ENCODE measurements around the gene PLA2G6. TPM values are rescaled to one million over a fixed set of nuclear protein-coding genes. Genes with fewer than 3 reads are reported as not detected.

PLA2G6 gene
- polyA plus RNA-seq, 2 of the 4 experiments (the other 2 are of a cell fraction) = 7.4 to 7.6 TPM

DNA sequence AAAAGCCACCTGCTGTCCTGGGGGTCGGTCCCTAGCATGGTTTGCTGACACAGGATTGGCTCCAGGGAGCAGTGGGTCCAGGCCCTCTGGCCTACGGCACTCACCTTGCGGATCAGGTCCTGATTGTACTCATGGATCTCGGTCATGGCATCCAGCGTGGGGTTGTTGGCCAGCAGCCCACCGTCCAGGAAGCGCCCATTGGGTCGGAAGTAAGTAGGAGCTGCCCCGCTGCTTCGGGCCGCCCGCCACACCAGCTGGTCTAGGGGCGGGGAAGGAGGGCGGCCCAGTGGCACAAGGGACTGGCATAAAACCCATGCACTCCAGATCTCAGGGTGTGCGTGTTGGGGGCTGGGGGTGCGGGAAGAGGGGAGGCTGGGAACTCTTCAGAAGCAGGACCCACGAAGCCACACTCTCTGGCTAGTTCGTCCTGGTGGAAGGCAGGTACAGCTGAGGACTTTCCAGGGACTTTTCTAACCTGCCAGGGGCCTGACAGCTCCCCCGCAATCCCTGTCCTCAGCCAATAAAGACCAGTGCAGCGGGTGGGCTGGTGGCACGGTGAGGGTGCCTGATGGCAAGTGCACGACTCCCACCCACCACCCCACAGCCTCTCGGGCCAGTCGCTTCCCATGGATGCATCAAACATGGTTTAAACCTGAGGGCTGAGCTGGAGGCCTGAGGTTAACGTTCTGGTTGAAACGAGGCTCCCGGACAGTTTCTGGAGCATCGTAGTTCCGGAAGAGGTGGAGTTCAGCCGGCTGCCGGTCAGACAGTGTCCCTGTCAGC lies 66.0 kb downstream of the PLA2G6 start:
- H3K4me1 ChIP-seq = peaks cover 21% of the 10 kb centered on the region
- CTCF ChIA-PET = interaction anchor here (0.8 to 3.0 kb wide), 17 partner anchors 9 to 229 kb away, joined by 3 to 36 read pairs (median 5); no protein-coding TSS in a partner anchor
- TF ChIP-seq ZNF302 (CRISPR knock-in tag; IDR thresholded peaks at IDR 0.05) (no peak), NFE2L2 (conservative IDR thresholded peaks at IDR 0.05; ENCODE audit: low read length) (no peak), JUN (IDR thresholded peaks at IDR 0.05) (no peak), POLR2A (IDR thresholded peaks at IDR 0.05; ENCODE audit: low read length) (no peak), HOXB13 (CRISPR knock-in tag; IDR thresholded peaks at IDR 0.05; ENCODE audit: low read depth) (no peak), CHD4 (IDR thresholded peaks at IDR 0.05; ENCODE audit: borderline replicate concordance) (no peak), POLR2AphosphoS2 (conservative IDR thresholded peaks at IDR 0.05; ENCODE audit: low read length) (no peak), FOSL2 (IDR thresholded peaks at IDR 0.05) (no peak), FOSL2 (CRISPR knock-in tag; IDR thresholded peaks at IDR 0.05) (no peak), EHF (CRISPR knock-in tag; IDR thresholded peaks at IDR 0.05) (no peak), TFCP2L1 (CRISPR knock-in tag; IDR thresholded peaks at IDR 0.05) (no peak), FOXS1 (CRISPR knock-in tag; IDR thresholded peaks at IDR 0.05) (no peak), KDM5A (IDR thresholded peaks at IDR 0.05) (no peak), RNF2 (IDR thresholded peaks at IDR 0.05; ENCODE audit: borderline replicate concordance, low read depth) (no peak), CEBPB (IDR thresholded peaks at IDR 0.05) (no peak), HEYL (CRISPR knock-in tag; IDR thresholded peaks at IDR 0.05) (no peak), MAZ (IDR thresholded peaks at IDR 0.05; ENCODE audit: borderline replicate concordance, low read depth, low read length) (no peak), TP53 (CRISPR knock-in tag; IDR thresholded peaks at IDR 0.05) (no peak)
- TF ChIP-seq, protein P1, sequence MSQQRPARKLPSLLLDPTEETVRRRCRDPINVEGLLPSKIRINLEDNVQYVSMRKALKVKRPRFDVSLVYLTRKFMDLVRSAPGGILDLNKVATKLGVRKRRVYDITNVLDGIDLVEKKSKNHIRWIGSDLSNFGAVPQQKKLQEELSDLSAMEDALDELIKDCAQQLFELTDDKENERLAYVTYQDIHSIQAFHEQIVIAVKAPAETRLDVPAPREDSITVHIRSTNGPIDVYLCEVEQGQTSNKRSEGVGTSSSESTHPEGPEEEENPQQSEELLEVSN (IDR thresholded peaks at IDR 0.05; ENCODE audit: borderline replicate concordance, low read depth) = no peak
- no peak overlapping the region for H3K4me3 ChIP-seq
- no peak for FAIRE-seq
- no peak for ATAC-seq
- WGBS (ENCODE audit: missing lambda C conversion rate) = 93% methylated on average over 8 of the region's 31 CpGs
- no peak overlapping the region for H3K4me2 ChIP-seq
- H3K27ac ChIP-seq = no peak overlapping the region
- DNase-seq (ENCODE audit: low read depth in 1 of 2, low spot score in 1 of 2) = no peak
- H3K9me3 ChIP-seq = no peaks in the 10 kb centered on the region
- POLR2A ChIA-PET = interaction anchor here (0.6 kb wide), 1 partner anchor 68 kb away, joined by 6 read pairs; no protein-coding TSS in a partner anchor

DNA sequence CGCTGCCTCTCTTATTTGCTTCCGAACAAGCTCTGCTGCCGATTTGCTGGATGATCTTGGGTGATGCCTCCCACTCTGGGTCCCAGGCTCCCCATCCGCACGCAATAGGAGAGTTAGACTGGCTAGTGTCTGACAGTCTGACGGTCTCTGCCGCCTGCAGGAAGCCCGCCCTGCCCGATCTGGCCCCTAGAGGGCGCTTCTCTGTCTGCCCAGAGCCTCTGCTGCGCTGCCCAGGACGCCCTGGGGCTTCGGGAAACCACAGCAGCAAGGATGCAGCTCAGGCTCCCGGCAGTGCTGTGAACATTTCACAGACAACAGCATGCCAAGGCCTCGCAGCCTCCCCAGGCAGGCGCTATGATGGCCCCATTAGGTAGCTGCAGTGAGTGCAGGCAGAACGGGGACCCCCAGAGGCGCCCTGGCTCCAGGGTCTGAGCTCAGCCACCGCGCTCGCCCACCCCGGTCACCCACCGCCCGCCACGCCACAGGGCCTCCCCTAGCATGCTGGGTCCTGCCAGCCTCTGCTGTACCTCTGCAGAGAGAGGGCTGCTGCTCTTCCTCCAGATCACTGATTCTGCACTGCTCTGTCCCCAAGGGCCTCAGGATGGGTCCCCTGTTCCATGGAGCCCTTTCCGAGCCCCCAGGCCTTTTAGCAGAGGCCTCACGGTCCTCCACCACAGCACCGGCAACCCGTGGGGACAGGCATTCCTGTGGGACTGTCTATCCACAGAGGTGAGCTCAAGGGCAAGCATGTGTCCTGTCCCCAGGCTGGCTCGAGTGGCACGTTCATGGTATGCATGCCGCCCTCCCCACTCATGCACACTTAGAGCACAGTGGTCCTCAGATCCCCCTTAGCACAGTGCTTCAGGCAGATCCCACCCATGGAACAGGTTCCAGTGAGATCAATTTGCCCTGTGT lies 66.9 kb downstream of the PLA2G6 start:
- CTCF ChIA-PET = interaction anchor here (0.6 to 3.0 kb wide), 55 partner anchors 9 to 334 kb away, joined by 3 to 36 read pairs (median 4); partner anchors contain the start of gene MAFF
- no peak for FAIRE-seq

More for the DNA sequence above, 66.9 kb downstream of the PLA2G6 start:
- 28% methylated on average over 2 of the region's 32 CpGs for WGBS (ENCODE audit: missing lambda C conversion rate)
- TF ChIP-seq CTCF (IDR thresholded peaks at IDR 0.05) = peak; percentile 72
- peak; percentile 62 for TF ChIP-seq SMC3 (IDR thresholded peaks at IDR 0.05)
- no peak for TF ChIP-seq MAX (IDR thresholded peaks at IDR 0.05)
- TF ChIP-seq JUNB (IDR thresholded peaks at IDR 0.05) = no peak
- TF ChIP-seq RAD21 (conservative IDR thresholded peaks at IDR 0.05 in 1 of 2, IDR thresholded peaks at IDR 0.05 in 1 of 2) = peak; percentile 63 to 66
- no peak overlapping the region for H3K4me3 ChIP-seq
- POLR2A ChIA-PET = interaction anchor here (0.6 to 1.0 kb wide), 2 partner anchors 50 to 58 kb away, joined by 3 read pairs; partner anchors contain the start of gene PICK1
- no peak overlapping the region for H3K27ac ChIP-seq
- no peak overlapping the region for H3K4me2 ChIP-seq
- no peaks in the 10 kb centered on the region for H3K9me3 ChIP-seq
- H3K4me1 ChIP-seq = peaks cover 27% of the 10 kb centered on the region
- ATAC-seq (peak; percentile 59 to 84), DNase-seq (ENCODE audit: low read depth in 1 of 2, low spot score in 1 of 2) (peak; percentile 67 to 82)
